Measurements from ENCODE around the gene NTMT1.

DNA sequence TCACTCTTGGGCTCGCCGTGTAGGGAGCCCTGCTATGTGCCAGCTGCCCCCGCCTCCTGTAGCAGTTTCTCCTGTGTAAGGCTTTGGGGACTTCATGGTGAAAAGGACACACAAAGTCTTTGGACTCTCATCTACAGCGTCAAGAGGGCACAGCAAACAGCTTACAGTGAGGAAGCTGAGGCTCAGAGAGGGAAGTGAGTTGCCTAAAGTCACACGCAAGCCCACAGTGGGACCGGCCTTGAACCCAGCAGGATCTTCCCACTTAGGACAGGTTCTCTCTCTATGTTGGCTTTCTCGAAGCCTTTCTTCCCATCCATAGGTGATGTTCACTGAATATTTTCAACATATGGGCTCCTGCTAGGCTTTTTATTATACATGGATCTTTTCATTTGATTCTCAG lies 29.7 kb downstream of the NTMT1 start:
- TF ChIP-seq EZH2 (IDR thresholded peaks at IDR 0.05; ENCODE audit: borderline replicate concordance, control insufficient read depth, low read depth, low read length): no peak
- TF ChIP-seq POLR2A (IDR thresholded peaks at IDR 0.05; ENCODE audit: low read depth, low read length): no peak
- no peak for TF ChIP-seq JUNB (IDR thresholded peaks at IDR 0.05)
- TF ChIP-seq RCOR1 (conservative IDR thresholded peaks at IDR 0.05; ENCODE audit: low read depth, low read length): no peak
- TF ChIP-seq, protein P1, sequence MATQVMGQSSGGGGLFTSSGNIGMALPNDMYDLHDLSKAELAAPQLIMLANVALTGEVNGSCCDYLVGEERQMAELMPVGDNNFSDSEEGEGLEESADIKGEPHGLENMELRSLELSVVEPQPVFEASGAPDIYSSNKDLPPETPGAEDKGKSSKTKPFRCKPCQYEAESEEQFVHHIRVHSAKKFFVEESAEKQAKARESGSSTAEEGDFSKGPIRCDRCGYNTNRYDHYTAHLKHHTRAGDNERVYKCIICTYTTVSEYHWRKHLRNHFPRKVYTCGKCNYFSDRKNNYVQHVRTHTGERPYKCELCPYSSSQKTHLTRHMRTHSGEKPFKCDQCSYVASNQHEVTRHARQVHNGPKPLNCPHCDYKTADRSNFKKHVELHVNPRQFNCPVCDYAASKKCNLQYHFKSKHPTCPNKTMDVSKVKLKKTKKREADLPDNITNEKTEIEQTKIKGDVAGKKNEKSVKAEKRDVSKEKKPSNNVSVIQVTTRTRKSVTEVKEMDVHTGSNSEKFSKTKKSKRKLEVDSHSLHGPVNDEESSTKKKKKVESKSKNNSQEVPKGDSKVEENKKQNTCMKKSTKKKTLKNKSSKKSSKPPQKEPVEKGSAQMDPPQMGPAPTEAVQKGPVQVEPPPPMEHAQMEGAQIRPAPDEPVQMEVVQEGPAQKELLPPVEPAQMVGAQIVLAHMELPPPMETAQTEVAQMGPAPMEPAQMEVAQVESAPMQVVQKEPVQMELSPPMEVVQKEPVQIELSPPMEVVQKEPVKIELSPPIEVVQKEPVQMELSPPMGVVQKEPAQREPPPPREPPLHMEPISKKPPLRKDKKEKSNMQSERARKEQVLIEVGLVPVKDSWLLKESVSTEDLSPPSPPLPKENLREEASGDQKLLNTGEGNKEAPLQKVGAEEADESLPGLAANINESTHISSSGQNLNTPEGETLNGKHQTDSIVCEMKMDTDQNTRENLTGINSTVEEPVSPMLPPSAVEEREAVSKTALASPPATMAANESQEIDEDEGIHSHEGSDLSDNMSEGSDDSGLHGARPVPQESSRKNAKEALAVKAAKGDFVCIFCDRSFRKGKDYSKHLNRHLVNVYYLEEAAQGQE (IDR thresholded peaks at IDR 0.05; ENCODE audit: low read depth, low read length): no peak
- no peak for TF ChIP-seq RFX5 (IDR thresholded peaks at IDR 0.05; ENCODE audit: low read depth, low read length)
- no peak for TF ChIP-seq POLR2AphosphoS5 (IDR thresholded peaks at IDR 0.05; ENCODE audit: low read length)
- TF ChIP-seq, protein P2, sequence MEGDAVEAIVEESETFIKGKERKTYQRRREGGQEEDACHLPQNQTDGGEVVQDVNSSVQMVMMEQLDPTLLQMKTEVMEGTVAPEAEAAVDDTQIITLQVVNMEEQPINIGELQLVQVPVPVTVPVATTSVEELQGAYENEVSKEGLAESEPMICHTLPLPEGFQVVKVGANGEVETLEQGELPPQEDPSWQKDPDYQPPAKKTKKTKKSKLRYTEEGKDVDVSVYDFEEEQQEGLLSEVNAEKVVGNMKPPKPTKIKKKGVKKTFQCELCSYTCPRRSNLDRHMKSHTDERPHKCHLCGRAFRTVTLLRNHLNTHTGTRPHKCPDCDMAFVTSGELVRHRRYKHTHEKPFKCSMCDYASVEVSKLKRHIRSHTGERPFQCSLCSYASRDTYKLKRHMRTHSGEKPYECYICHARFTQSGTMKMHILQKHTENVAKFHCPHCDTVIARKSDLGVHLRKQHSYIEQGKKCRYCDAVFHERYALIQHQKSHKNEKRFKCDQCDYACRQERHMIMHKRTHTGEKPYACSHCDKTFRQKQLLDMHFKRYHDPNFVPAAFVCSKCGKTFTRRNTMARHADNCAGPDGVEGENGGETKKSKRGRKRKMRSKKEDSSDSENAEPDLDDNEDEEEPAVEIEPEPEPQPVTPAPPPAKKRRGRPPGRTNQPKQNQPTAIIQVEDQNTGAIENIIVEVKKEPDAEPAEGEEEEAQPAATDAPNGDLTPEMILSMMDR (IDR thresholded peaks at IDR 0.05 in 2 of 3, conservative IDR thresholded peaks at IDR 0.05 in 1 of 3; ENCODE audit: control insufficient read depth in 2 of 3, extremely low read depth in 1 of 3, insufficient read depth in 1 of 3, low read depth in 3 of 3, low read length in 3 of 3): no peak
- no peak for TF ChIP-seq YBX1 (IDR thresholded peaks at IDR 0.05)
- no peak for TF ChIP-seq RELA (IDR thresholded peaks at IDR 0.05; ENCODE audit: borderline replicate concordance, partially characterized antibody)
- TF ChIP-seq NRF1 (conservative IDR thresholded peaks at IDR 0.05; ENCODE audit: low read depth, low read length): no peak
- TF ChIP-seq KDM1A (IDR thresholded peaks at IDR 0.05; ENCODE audit: borderline replicate concordance): no peak
- no peak for TF ChIP-seq SUPT20H (IDR thresholded peaks at IDR 0.05; ENCODE audit: borderline replicate concordance, control insufficient read depth, low read depth, low read length)

Measured in GM12878 (cell line).